Measurements from ENCODE around the gene DUS1L.
"Not testable (repeated sequence)": the region's sequence is repeated elsewhere in the genome, so short reads cannot be mapped to it uniquely, and the experiment has no call there.

DUS1L gene

DNA sequence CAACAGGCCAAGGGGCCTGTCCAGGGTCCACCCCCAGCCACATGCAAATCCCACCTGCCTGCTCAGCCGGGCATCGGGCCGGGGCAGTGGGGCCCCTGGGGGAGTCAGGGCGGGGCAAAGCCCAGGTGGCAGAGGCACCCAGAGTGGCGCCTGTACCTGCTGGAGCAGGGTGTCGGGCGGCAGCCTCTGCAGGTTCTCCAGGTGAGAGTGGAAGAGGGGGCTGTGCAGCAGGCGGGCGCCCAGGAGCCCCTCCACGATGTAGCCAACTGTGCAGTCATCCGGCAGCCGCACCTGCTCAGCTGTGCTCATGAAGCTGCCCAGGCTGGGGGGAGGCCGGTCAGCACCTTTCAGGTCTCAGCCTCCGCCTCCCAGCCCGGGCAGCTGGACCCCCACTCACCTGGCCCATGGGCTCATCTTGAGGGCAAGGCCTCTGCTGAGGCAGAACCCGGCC is 16.1 kb downstream of the DUS1L start:
- no peak for DNase-seq
- in situ Hi-C loops (cut with MboI; ENCODE audit: low pct_unique_long_range_greater_than_20kb, low sequenced_read_pairs) = no loop called here

DNA sequence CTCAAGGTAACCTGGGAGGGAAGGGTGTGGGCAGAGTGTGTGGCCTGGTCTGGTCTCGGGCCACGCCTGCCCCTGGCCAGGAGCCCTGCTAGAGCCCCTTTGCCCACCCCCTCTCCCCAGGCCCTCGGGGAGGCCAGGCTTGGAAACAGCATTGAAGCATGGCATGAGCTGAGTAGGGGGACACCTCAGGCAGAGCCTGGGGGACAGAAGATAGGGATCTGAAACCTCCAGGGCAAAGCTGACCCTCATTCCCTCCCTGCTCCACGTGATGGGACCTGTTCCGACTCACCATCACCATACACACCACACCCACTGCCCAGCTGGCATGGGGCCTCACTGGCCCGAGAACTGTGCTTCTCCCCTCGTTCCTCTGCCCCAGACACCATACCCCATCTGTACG is 16.5 kb downstream of the DUS1L start:
- in situ Hi-C loops (cut with MboI; ENCODE audit: low pct_unique_long_range_greater_than_20kb, low sequenced_read_pairs) = no loop called here
- DNase-seq = no peak

DNA sequence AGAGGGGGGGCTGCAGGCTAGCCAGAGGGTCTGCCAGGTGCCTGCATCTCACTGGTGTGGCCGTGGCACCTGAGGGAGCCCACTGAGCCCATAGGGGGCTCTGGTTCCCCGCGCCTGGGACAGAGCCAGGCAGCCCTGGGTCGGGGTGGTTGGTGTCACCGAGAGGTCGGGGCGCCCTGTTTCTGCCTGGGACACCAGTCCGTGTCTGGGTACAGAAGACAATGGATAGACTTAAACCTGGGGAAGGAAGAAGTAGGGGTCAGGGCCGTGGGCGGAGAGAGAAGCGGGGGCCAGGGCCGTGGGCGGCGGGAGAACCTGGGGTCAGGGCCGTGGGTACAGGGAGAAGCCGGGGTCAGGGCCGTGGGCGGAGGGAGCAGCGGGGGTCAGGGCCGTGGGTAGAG is 17.0 kb downstream of the DUS1L start:
- DNase-seq = no peak
- in situ Hi-C loops (cut with MboI; ENCODE audit: low pct_unique_long_range_greater_than_20kb, low sequenced_read_pairs) = no loop called here

DNA sequence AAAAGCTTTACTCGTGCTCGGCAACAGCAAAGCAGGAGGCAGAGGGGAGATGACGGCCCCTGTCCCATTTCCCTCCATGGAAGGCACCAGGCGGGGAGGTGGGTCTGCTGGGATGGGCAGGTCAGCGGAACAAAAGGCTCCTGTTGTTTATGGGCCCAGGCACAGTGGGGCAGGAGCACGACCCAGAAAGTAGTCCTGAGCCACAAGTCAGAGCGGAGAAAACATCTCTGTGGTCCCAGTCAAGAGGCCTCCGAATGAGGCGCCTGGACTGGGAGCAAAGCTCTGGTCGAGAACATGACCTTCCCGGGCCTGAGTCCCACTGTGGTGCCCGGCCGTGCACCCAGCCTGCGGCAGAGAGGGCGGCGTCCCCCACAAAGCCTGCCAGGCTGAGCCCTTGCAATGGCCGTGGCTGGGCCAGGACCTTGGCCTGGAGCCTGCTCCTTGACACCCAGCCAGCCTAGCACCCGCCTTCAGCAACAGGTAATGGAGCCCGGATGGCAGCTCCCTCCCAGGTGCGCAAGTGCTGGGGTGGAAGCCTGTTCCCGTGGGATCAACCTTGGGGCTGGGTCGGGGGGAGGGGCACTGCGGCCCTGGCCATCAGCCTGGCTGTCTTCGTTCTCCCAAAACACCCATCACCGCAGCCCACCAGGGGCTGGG is 17.6 kb downstream of the DUS1L start:
- in situ Hi-C loops (cut with MboI; ENCODE audit: low pct_unique_long_range_greater_than_20kb, low sequenced_read_pairs) = no loop called here
- DNase-seq = no peak

DNA sequence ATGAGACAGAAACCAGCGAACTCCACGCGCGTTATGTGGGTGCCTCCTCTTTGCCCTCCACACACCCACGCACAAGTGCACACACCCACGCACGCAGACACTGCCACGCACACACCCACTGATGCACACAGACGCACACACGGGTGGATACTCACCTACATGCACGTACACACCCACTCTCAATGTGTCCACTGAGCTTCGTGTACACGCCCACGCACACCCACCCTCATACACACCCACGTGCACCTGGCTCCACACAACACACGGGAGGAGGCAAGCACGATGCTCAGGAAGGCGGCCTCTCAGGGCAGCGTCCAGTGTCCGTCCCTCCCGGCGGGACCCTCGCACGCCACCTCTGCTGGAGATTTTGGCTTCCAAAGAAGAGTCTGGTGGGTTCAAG is 18.2 kb downstream of the DUS1L start:
- in situ Hi-C loops (cut with MboI; ENCODE audit: low pct_unique_long_range_greater_than_20kb, low sequenced_read_pairs) = no loop called here
- DNase-seq = no peak

DNA sequence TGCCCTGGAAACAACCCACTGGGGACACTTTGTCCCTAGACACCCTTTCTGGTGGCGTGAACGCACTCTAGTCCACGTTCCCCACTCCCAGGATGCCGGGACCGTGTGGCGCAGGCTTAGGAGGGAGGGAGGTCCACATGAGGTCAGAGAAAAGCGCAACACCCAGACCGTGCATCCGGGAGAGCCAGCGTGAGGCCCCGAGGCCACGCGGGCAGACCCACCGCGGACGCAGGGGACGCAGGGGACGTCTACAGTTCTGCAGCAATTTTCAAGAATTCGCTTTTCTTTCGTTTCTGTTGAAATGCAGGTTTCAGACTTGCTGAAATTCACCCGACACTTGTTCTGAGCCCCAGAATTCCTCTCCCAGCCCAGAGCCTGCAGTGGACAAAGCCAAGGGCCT is 18.7 kb downstream of the DUS1L start:
- DNase-seq = no peak
- in situ Hi-C loops (cut with MboI; ENCODE audit: low pct_unique_long_range_greater_than_20kb, low sequenced_read_pairs) = no loop called here

DNA sequence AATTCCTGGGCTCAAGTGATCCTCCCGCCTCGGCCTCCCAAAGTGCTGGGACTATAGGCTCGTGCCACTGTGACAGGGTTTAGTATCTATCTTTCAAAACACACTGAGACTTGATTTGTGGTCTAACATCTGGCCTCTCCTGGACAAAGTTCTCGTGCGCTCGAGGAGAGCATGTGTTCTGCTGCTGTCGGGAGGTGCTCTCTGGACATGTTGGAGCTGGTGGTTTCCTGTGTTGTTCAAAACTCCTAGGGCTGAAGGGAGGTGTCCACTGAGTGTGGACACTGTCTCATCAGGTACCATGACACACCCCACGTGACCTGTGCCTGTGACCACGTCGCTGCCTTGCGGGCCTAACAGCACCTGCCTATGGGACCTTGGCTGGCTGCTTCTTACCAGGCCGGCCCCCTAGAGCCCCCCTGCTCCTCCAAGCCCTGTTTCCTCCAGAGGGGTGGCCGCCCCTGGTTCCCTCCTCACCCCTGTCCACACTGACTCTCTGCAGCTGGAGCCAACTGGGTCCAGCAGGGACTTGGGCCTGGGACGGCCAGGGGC is 19.6 kb downstream of the DUS1L start:
- in situ Hi-C loops (cut with MboI; ENCODE audit: low pct_unique_long_range_greater_than_20kb, low sequenced_read_pairs) = no loop called here
- DNase-seq = no peak

DNA sequence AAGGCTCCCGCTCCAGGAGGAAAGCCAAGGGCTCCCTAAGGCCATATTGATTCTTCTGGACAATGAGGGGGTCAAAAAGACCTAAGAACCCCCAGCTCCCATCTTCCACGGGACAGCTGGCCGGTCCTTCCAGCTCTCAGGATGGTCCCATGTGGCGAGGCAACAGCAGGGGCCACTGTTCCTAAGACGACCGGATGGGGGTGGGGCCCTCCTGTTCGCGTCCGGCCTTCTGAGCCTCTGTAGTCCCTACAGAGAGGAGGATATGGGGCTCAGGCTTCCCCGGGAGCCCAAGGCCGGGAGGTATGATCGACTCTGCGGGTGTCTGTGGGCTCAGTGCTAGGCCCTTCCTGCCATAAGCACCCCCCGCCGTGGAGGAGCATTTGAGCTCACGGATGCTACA is 22.1 kb downstream of the DUS1L start:
- no peak for DNase-seq
- in situ Hi-C loops (cut with MboI; ENCODE audit: low pct_unique_long_range_greater_than_20kb, low sequenced_read_pairs) = no loop called here

DNA sequence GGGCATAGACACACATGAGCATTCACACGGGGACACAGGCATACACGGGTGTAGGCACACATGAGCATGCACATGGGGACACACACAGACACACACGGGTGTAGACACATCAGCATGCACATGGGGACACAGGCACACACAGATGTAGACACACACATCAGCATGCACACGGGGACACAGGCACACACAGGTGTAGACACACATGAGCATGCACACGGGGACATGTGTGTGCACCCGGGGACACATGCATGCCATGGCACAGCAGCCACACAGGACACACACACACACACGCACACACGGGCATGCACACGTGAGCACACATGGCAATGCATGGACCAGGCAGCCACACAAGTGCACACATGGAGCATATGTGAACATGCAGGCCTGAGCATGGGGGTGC is 23.0 kb downstream of the DUS1L start:
- no peak for DNase-seq
- in situ Hi-C loops (cut with MboI; ENCODE audit: low pct_unique_long_range_greater_than_20kb, low sequenced_read_pairs) = no loop called here

DNA sequence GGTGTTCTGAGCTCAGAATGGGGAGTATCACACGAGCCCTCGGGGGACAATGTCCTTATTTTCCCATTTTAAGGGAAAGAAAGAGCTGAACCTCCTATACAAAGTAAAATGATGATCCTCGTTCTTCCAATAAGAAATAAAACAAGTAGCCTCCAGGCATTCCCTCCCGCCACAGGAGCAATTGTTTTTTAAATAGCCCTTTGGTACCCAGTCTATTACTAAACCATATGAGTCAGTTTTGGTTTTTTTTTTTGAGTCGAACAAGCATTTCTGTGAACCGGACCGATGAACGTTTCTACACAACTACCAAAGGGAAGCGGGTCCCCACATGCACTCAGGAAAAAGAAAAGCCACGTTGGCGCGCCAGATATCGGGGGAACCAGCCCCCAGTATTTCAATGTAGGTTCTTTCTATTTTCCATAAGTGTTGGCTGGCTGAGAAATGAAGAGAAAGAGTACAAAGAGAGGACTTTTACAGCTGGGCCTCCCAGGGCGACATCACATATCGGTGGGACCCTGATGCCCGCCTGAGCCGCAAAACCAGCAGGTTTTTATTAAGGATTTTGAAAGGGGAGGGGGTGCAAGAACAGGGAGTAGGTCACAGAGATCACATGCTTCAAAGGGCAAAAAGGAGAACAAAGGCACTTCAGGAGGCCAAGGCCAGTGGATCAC is 24.3 kb downstream of the DUS1L start:
- no peak for DNase-seq
- in situ Hi-C loops (cut with MboI; ENCODE audit: low pct_unique_long_range_greater_than_20kb, low sequenced_read_pairs) = no loop called here

DNA sequence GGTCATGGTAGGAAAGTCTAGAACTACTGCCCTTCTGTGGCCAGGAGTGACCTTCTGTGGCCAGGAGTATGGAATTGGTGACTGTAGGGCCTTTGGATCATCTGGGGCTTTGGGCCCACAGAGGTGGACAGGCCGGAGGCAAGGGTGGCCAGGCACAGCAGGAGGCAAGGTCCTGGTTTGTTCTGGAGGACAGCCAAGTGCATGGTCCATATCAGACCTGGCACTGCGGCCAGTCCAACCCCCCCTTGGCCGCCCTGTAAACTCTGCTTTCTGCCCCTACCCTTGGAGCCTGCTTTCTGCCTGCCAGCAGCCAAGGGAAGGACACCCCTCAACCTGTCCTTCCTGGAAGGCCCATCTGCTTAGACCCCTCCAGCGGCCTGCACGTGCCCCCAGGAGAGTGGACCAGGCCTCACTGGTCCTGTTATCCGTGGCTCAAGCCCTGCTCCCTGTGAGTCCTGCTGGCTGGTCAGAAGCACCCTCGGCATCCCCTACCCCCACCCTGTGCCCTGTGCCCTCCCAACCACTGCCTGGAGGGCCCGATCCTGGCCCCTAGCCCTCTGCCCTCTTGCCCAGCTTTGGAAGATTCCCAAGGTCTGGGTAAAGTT is 25.8 kb downstream of the DUS1L start:
- in situ Hi-C loops (cut with MboI; ENCODE audit: low pct_unique_long_range_greater_than_20kb, low sequenced_read_pairs) = no loop called here
- no peak for DNase-seq

DNA sequence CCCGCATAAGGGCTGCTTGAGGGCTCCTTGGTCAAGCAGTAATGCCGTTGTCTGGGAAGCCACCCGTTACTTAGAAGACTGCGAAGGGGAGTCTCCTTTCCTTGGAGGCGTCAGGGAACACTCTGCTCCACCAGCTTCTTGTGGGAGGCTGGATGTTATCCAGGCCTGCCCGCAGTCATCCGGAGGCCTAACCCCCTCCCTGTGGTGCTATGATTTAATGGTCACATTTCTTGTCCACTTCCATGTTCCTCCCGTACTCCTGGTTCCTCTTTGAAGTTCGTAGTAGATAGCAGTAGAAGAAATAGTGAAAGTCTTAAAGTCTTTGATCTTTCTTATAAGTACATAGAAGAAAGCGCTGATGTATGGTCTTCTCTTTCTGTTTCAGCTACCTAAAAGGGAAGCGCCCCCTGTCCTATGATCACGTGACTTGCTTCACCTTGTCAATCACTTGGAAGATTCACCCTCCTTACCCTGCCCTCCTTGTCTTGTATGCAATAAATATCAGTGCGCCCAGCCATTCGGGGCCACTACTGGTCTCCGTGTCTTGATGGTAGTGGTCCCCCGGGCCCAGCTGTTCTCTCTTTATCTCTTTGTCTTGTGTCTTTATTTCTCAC is 26.7 kb downstream of the DUS1L start:
- DNase-seq; in situ Hi-C loops (cut with MboI; ENCODE audit: low pct_unique_long_range_greater_than_20kb, low sequenced_read_pairs): not testable (repeated sequence)

DNA sequence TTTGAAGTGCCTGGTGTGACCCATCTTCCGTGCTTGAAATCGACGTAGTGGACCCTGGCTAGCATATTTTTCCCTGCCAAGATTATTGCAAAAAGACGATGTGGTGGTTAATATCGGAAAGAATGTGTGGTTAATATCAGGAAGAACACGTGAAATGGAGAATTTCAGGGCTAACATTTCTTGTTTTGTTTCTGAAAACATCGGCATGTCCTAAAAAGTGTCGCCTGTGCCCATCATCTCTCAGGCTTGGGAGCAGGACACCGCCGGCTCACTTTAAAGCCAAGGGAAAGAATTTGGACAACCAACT is 27.8 kb downstream of the DUS1L start:
- in situ Hi-C loops (cut with MboI; ENCODE audit: low pct_unique_long_range_greater_than_20kb, low sequenced_read_pairs) = no loop called here
- DNase-seq = no peak

DNA sequence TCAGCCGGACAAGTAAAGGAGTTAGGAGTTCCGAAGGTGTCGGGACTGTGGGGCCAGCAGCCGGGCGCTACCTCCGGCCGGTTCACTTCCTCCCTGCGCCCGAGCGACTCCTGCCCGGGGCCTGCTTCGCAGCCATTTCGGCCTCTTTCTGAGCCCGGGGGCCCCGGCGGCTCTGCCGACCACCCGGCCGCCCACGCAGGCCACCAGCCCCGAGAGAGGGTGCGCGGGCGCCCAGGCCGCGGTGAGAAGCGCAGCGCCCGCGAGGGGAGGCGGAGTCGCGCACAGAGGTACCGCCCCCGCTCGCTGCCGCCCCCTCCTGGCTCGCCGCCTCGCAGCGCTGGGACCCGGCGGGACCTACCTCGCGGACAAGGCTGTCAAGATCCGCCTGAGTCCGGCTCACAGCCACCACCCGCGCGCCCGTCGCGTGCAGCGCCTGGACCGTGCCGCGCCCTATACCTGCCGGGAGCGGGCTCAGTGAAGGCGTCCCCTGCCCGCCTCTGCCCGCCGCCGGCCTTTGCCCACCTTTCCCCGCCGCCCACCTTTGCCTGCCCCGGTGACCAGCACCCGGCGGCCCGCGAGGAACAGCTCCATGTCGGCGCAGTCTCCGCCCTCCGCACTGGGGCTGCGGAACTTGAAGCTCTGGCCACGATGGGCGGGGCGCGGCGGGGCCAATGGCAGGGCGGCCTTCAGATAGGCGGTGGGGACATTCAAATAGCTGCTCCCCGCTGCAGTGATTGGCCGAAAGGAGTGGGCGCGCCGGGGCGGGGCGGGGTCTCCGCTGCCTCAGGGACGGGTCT is 28.3 kb downstream of the DUS1L start, which contains the start of gene DCXR:
Gene DCXR (minus strand): TSS at position 606 of the 797 bp plus-strand sequence. CDS start 15 bp downstream, at position 591.
- DNase-seq = peak; percentile 97
- in situ Hi-C loops (cut with MboI; ENCODE audit: low pct_unique_long_range_greater_than_20kb, low sequenced_read_pairs) = no loop called here

DNA sequence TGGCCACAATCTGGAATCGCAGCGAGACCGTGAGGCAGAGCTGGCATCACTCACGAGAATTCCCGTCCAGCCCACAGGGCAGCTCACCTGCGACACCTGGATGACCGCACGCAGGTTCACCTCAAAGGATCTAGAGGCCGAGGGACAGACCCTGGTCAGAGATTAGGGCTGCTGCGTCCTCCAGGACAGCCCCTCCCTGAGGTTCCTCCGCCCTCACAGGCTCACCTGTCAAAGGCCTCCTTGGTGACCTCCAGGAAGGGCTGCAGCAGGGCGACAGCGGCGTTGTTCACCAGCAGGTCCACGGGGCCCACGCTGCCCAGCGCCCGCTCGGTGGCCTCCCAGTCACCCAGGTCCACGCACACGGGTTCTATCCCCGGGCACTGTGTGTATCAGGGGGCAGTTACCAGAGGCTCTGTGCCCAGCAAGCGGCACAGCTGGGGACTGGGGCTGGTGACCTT is 28.9 kb downstream of the DUS1L start:
- DNase-seq = no peak
- in situ Hi-C loops (cut with MboI; ENCODE audit: low pct_unique_long_range_greater_than_20kb, low sequenced_read_pairs) = no loop called here

DNA sequence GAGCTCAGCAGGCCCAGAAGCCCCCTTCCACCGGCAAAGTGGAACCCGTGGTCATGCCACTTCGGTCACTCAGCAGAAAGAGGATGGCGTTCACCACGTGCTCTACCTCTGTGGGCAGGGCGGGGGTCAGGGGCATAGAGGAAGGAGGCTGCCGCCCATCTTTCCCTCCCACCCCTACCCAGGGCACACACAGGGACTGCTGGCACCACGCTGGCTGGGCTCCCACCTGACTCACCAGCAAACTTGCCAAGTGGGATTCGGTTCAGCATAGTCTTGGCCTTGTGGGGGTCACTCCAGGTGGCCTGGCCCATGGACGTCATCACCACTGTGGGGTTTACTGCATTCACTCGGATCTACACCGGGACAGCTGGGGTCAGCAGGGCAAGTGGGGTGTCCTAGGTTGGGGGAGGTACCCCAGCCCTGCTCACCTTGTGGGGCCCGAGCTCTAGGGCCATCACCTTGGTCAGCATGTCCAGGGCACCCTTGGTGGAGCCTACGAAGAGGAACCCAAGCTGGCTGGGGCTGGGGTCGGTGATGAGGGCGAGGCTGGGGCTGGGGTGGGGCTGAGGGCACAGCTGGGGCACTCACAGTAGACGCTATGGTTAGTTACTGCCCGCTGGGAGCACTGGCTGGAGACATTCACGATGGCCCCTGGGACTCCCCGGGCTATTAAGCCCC is 29.5 kb downstream of the DUS1L start:
- in situ Hi-C loops (cut with MboI; ENCODE audit: low pct_unique_long_range_greater_than_20kb, low sequenced_read_pairs) = no loop called here
- DNase-seq = no peak

DNA sequence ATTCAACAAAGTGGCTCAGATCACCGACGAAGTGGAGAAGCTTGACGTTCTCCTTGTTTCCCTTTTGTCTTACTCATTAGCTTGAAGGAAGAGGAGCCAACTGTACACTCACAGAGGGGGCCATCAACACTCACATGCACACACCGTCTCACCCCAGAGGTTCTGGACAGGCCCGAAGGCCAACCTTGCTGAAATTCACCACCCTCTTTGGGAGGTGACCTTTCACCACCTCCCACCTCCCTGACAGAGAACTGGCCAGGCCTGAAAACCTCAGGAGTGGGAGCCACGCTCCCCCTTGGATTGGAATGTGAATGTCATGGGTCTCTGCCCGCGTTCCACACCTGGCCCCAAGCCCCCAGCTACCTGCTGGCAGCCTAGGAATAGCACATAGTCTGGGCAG is 30.1 kb downstream of the DUS1L start:
- DNase-seq = no peak
- in situ Hi-C loops (cut with MboI; ENCODE audit: low pct_unique_long_range_greater_than_20kb, low sequenced_read_pairs) = no loop called here

DNA sequence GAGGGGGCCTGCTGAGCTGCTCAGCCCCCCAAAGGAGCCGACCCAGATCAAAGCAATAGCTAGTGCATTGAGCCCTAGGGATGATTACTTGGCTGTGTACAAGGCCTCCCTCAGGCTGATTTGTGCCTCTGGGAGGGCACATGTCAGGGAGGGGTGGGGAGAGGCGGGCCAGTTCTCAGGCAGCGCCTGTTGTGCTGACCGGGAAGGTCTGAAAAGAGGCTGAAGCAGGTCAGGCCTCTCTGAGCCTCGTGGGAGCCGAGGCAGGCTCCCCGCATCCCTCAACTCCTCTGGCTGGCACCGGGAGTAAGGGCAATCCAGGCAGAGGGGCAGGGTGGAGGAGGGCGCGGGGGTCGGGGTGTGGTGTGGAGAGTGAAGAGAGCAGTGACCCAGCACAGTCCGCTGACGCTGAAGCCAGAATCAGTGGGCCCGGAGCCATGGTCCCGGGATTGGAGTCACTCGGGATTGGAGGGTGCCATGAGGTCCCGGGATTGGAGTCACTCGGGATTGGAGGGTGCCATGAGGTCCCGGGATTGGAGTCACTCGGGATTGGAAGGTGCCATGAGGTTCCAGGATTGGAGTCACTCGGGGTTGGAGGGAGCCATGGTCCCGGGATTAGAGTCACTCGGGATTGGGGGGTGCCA is 31.1 kb downstream of the DUS1L start:
- in situ Hi-C loops (cut with MboI; ENCODE audit: low pct_unique_long_range_greater_than_20kb, low sequenced_read_pairs) = no loop called here

More for the DNA sequence above, 31.1 kb downstream of the DUS1L start:
- no peak for DNase-seq
